Neural progenitor cell (in vitro differentiated cells): Measurements from ENCODE around the gene SCAMP3. TPM values are rescaled to one million over a fixed set of nuclear protein-coding genes. Genes with fewer than 3 reads are reported as not detected.

ENCODE experiments used
- DNase-seq: peaks from one replicate; pipeline ENCODE4 v3.0.0-alpha.2; 2016; ENCODE audit warnings: low spot score
- H2AFZ ChIP-seq: fragments of 200-600 bp; sonication (generic); replicated peaks from 2 replicates; pipeline ENCODE4 v1.6.1; 2016; ENCODE audit warnings: antibody characterized with exemption
- H3F3A ChIP-seq: fragments of 200-600 bp; sonication (generic); 2 replicates; pipeline ENCODE4 v1.6.1; 2016; ENCODE audit warnings: antibody characterized with exemption, low read depth
- H3K27ac ChIP-seq: fragments of 200-600 bp; sonication (generic); 2 replicates; pipeline ENCODE4 v1.5.1; 2016; ENCODE audit warnings: mild to moderate bottlenecking
- H3K27me3 ChIP-seq: fragments of 200-600 bp; sonication (generic); 2 replicates; pipeline ENCODE4 v1.6.1; 2016; ENCODE audit warnings: mild to moderate bottlenecking, moderate library complexity
- H3K36me3 ChIP-seq: fragments of 200-600 bp; sonication (generic); 2 replicates; pipeline ENCODE4 v1.5.1; 2016
- H3K4me1 ChIP-seq: fragments of 200-600 bp; sonication (generic); 2 replicates; pipeline ENCODE4 v1.6.1; 2016; ENCODE audit warnings: mixed run types
- H3K4me2 ChIP-seq: fragments of 200-600 bp; sonication (generic); 2 replicates; pipeline ENCODE4 v1.6.1; 2016
- H3K4me3 ChIP-seq: fragments of 200-600 bp; sonication (generic); 2 replicates; pipeline ENCODE4 v1.5.1; 2016
- H3K79me2 ChIP-seq: fragments of 200-600 bp; sonication (generic); 2 replicates; pipeline ENCODE4 v1.6.1; 2016; ENCODE audit warnings: low read depth
- H3K9ac ChIP-seq: fragments of 200-600 bp; sonication (generic); 2 replicates; pipeline ENCODE4 v1.6.1; 2016
- H3K9me3 ChIP-seq: fragments of 200-600 bp; sonication (generic); 2 replicates; pipeline ENCODE4 v1.5.1; 2016; ENCODE audit warnings: low read depth
- H4K20me1 ChIP-seq: fragments of 200-600 bp; sonication (generic); 2 replicates; pipeline ENCODE4 v1.6.1; 2016; ENCODE audit warnings: low read depth
- H3K27ac Mint-ChIP-seq: 3 replicates; pipeline ENCODE4 v1.8.0; 2021; ENCODE audit warnings: mixed read lengths
- H3K27me3 Mint-ChIP-seq: 2 replicates; pipeline ENCODE4 v1.8.0; 2022; ENCODE audit warnings: low read depth, mild to moderate bottlenecking, inconsistent platforms, moderate library complexity, mixed read lengths; ENCODE audit not compliant: insufficient read depth
- H3K36me3 Mint-ChIP-seq: 3 replicates; pipeline ENCODE4 v1.8.0; 2021; ENCODE audit warnings: mixed read lengths
- H3K4me1 Mint-ChIP-seq: 3 replicates; pipeline ENCODE4 v1.8.0; 2021; ENCODE audit warnings: mixed read lengths
- H3K4me3 Mint-ChIP-seq: 3 replicates; pipeline ENCODE4 v1.8.0; 2021; ENCODE audit warnings: mild to moderate bottlenecking, moderate library complexity, mixed read lengths
- H3K9me3 Mint-ChIP-seq: 3 replicates; pipeline ENCODE4 v1.8.0; 2020; ENCODE audit warnings: mixed read lengths
- EZH2 ChIP-seq: fragments of 200-600 bp; sonication (generic); IDR thresholded peaks from 2 replicates; pipeline ENCODE4 v1.6.1; 2017; ENCODE audit warnings: antibody characterized with exemption, mild to moderate bottlenecking, moderate library complexity
- EZH2phosphoT487 ChIP-seq: fragments of 200-600 bp; sonication (generic); IDR thresholded peaks from 2 replicates; pipeline ENCODE4 v1.6.1; 2017; ENCODE audit warnings: antibody characterized with exemption
- total RNA-seq: library from RNA; depleted of rRNA; stranded (reverse); fragments of >200 nt; gene quantifications from 2 replicates; pipeline ENCODE4 v1.2.3, GENCODE V29; 2015; ENCODE audit warnings: low replicate concordance
- TF ChIP-seq, protein P1 (sequence below): fragments of 200-600 bp; sonication (generic); IDR thresholded peaks from 2 replicates; pipeline ENCODE4 v1.5.1; 2017; ENCODE audit warnings: antibody characterized with exemption, mild to moderate bottlenecking

Gene SCAMP3
- total RNA-seq, 1 donor from 2014 or later: 21.8 TPM

DNA sequence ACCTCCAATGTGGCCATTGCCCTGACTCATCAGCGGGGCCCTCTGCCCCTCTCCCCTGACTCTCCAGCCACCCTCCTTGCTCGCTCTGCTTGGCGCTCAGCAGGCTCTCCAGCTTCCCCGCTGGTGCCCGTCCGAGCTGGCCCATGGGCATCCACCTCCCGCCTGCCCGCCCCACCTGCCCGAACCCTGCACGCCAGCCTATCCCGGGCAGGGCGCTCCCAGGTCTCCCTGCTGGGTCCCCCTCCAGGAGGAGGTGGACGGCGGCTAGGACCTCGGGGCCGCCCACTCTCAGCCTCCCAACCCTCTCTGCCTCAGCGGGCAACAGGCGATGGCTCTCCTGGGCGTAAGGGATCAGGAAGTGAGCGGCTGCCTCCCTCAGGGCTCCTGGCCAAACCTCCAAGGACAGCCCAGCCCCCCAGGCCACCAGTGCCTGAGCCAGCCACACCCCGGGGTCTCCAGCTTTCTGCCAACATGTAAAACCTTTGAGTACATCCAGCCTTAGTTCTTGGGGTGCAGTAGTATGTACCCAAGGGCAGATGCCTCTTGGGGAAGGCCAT lies 25.9 kb upstream of the SCAMP3 start:
- H3K4me2 ChIP-seq: no peak overlapping the region
- peaks cover 5% of the 10 kb centered on the region for H3K27me3 ChIP-seq
- no peak overlapping the region for H3K27ac Mint-ChIP-seq
- H3K4me3 Mint-ChIP-seq: no peak overlapping the region
- no peak for DNase-seq
- H3K36me3 ChIP-seq: no peaks in the 10 kb centered on the region
- H3K79me2 ChIP-seq: no peaks in the 10 kb centered on the region
- no peak overlapping the region for H3K27ac ChIP-seq
- H3F3A ChIP-seq: no peaks in the 10 kb centered on the region
- H4K20me1 ChIP-seq: no peaks in the 10 kb centered on the region
- no peak overlapping the region for H2AFZ ChIP-seq
- H3K36me3 Mint-ChIP-seq: peaks cover 5% of the 10 kb centered on the region
- H3K27me3 Mint-ChIP-seq: peaks cover 11% of the 10 kb centered on the region
- H3K9me3 ChIP-seq: no peaks in the 10 kb centered on the region
- H3K9ac ChIP-seq: no peak overlapping the region
- no peak overlapping the region for H3K4me3 ChIP-seq
- no peaks in the 10 kb centered on the region for H3K4me1 Mint-ChIP-seq
- no peaks in the 10 kb centered on the region for H3K9me3 Mint-ChIP-seq
- H3K4me1 ChIP-seq: no peaks in the 10 kb centered on the region
- TF ChIP-seq EZH2 (no peak), EZH2phosphoT487 (no peak)
- TF ChIP-seq, protein P1, sequence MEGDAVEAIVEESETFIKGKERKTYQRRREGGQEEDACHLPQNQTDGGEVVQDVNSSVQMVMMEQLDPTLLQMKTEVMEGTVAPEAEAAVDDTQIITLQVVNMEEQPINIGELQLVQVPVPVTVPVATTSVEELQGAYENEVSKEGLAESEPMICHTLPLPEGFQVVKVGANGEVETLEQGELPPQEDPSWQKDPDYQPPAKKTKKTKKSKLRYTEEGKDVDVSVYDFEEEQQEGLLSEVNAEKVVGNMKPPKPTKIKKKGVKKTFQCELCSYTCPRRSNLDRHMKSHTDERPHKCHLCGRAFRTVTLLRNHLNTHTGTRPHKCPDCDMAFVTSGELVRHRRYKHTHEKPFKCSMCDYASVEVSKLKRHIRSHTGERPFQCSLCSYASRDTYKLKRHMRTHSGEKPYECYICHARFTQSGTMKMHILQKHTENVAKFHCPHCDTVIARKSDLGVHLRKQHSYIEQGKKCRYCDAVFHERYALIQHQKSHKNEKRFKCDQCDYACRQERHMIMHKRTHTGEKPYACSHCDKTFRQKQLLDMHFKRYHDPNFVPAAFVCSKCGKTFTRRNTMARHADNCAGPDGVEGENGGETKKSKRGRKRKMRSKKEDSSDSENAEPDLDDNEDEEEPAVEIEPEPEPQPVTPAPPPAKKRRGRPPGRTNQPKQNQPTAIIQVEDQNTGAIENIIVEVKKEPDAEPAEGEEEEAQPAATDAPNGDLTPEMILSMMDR: no peak

DNA sequence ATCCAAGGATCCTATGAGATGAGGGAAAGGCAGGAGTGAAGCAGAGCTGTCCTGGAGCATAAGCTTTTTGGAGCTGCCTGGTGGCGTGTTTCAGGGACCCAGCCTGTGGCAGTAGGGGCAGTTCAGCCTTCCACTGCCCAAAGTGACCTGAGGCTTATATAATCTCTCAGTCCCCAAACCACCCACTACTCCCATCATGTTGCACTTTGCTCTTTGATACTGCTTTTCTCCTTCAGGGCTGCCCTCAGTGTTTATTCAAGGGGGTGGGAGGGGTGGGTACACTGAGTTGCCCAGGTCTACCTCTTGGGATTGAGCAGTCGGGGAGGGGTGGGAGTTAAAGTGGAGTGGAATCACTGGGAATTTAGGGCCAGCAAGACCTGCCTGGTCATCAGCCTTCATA lies 24.4 kb upstream of the SCAMP3 start:
- no peaks in the 10 kb centered on the region for H3K79me2 ChIP-seq
- Mint-ChIP-seq H3K36me3 (peaks cover 11% of the 10 kb centered on the region), H3K4me3 (no peak overlapping the region), H3K4me1 (no peaks in the 10 kb centered on the region), H3K27me3 (peaks cover 9% of the 10 kb centered on the region), H3K27ac (no peak overlapping the region), H3K9me3 (no peaks in the 10 kb centered on the region)
- H3K9ac ChIP-seq: no peak overlapping the region
- no peak overlapping the region for H2AFZ ChIP-seq
- H4K20me1 ChIP-seq: no peaks in the 10 kb centered on the region
- H3K4me1 ChIP-seq: no peaks in the 10 kb centered on the region
- TF ChIP-seq EZH2 (no peak), EZH2phosphoT487 (no peak)
- TF ChIP-seq, protein P1: no peak
- no peaks in the 10 kb centered on the region for H3K27me3 ChIP-seq
- H3K4me3 ChIP-seq: no peak overlapping the region
- H3K27ac ChIP-seq: no peak overlapping the region
- no peaks in the 10 kb centered on the region for H3K36me3 ChIP-seq
- H3K4me2 ChIP-seq: no peak overlapping the region
- no peaks in the 10 kb centered on the region for H3K9me3 ChIP-seq
- no peak for DNase-seq
- no peaks in the 10 kb centered on the region for H3F3A ChIP-seq

DNA sequence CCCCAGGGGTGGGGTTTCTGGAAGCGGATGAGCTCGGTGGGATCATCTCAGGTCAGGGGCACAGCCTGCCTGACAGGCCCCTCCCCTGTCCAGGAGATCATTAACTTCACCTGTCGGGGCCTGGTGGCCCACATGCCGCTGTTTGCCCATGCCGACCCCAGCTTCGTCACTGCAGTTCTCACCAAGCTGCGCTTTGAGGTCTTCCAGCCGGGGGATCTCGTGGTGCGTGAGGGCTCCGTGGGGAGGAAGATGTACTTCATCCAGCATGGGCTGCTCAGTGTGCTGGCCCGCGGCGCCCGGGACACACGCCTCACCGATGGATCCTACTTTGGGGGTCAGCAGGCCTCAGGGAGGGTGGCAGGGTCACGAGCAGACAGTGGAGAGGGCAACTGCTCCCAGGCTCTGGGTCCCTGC lies 23.5 kb upstream of the SCAMP3 start:
- Mint-ChIP-seq H3K4me3 (no peak overlapping the region), H3K9me3 (no peaks in the 10 kb centered on the region), H3K27ac (no peak overlapping the region), H3K4me1 (no peaks in the 10 kb centered on the region), H3K27me3 (peaks cover 6% of the 10 kb centered on the region), H3K36me3 (peaks cover 11% of the 10 kb centered on the region)
- H3K4me1 ChIP-seq: no peaks in the 10 kb centered on the region
- H3K9me3 ChIP-seq: no peaks in the 10 kb centered on the region
- H3K27ac ChIP-seq: no peak overlapping the region
- H3K4me3 ChIP-seq: no peak overlapping the region
- H4K20me1 ChIP-seq: no peaks in the 10 kb centered on the region
- H3K4me2 ChIP-seq: no peak overlapping the region
- H2AFZ ChIP-seq: no peak overlapping the region
- no peak overlapping the region for H3K9ac ChIP-seq
- no peak for DNase-seq
- TF ChIP-seq EZH2phosphoT487: no peak
- TF ChIP-seq EZH2: no peak
- TF ChIP-seq, protein P1: no peak
- H3K36me3 ChIP-seq: no peaks in the 10 kb centered on the region
- no peaks in the 10 kb centered on the region for H3K79me2 ChIP-seq
- H3F3A ChIP-seq: no peaks in the 10 kb centered on the region
- no peaks in the 10 kb centered on the region for H3K27me3 ChIP-seq
